Stomach (tissue), 4 donors: ENCODE data around the gene C19orf67.

Experiments
- CTCF ChIP-seq, 7 experiments: fragments of 450-650 bp in 4 of 7; fragments of 200-600 bp in 3 of 7; sonication (generic) in 3 of 7; IDR thresholded peaks; one replicate each; pipeline ENCODE4 v1.5.1; 2016 to 2019; ENCODE audit warnings: antibody characterized with exemption in 7 of 7, control low read depth in 2 of 7, mild to moderate bottlenecking in 1 of 7
- POLR2AphosphoS5 ChIP-seq, 3 donors: sonication (generic); formaldehyde crosslinking; IDR thresholded peaks; one replicate each; pipeline ENCODE4 v1.6.1; 2016; ENCODE audit warnings: antibody characterized with exemption in 3 of 3

GRCh38 chr19:14112051-14112808 lies 26.6 kb upstream of the C19orf67 start:
- TF ChIP-seq CTCF (IDR thresholded peaks at IDR 0.05) = no peak
- TF ChIP-seq POLR2AphosphoS5 (IDR thresholded peaks at IDR 0.05) = no peak
